Tibial nerve (tissue), 3 donors: ENCODE results near the gene WDR88.

Source experiments
- POLR2A ChIP-seq, 2 donors: fragments of 450-650 bp; IDR thresholded peaks; one replicate each; pipeline ENCODE4 v1.6.1; 2017; ENCODE audit warnings: antibody characterized with exemption in 2 of 2, mild to moderate bottlenecking in 2 of 2, moderate library complexity in 2 of 2
- TF ChIP-seq, protein P1 (sequence below), 5 experiments: fragments of 200-600 bp in 3 of 5; fragments of 450-650 bp in 2 of 5; sonication (generic) in 3 of 5; IDR thresholded peaks; one replicate each; pipeline ENCODE4 v1.5.1; 2016 to 2019; ENCODE audit warnings: antibody characterized with exemption in 5 of 5, mild to moderate bottlenecking in 3 of 5, moderate library complexity in 2 of 5

DNA sequence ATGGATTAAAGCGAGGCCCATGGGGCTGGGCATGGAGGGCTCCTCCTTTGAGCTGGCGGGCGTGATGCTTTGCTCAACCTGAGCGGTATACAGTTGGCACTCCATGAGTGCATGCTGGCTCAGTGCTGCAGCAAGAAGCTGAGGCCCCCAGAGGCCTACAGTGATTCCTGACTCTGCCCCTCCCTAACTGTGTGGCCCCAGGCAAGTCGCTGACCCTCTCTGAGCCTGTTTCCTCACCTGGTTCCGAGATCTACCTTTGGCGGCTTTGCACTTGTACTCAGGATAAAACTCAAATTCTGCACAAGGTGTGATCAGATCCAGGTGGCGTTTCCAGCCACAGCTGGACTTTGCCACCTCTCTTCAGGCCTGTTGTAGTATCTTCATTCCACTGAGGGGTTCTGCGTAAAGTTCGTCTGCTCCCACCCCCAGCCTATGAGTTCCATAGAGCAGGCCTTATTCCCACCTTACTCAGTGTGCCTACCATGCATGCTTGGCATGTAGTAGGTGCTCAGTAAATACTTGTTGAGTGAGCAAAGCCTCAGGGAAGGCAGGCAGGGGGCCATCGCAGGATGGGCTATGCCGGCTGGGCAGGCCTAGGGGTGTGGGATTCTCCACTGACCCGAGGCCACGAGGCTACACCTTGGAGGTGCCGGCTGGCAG is 70.1 kb downstream of the WDR88 start:
- TF ChIP-seq, protein P1, sequence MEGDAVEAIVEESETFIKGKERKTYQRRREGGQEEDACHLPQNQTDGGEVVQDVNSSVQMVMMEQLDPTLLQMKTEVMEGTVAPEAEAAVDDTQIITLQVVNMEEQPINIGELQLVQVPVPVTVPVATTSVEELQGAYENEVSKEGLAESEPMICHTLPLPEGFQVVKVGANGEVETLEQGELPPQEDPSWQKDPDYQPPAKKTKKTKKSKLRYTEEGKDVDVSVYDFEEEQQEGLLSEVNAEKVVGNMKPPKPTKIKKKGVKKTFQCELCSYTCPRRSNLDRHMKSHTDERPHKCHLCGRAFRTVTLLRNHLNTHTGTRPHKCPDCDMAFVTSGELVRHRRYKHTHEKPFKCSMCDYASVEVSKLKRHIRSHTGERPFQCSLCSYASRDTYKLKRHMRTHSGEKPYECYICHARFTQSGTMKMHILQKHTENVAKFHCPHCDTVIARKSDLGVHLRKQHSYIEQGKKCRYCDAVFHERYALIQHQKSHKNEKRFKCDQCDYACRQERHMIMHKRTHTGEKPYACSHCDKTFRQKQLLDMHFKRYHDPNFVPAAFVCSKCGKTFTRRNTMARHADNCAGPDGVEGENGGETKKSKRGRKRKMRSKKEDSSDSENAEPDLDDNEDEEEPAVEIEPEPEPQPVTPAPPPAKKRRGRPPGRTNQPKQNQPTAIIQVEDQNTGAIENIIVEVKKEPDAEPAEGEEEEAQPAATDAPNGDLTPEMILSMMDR (IDR thresholded peaks at IDR 0.05): no peak
- no peak for TF ChIP-seq POLR2A (IDR thresholded peaks at IDR 0.05)
